ENCODE measurements around the gene BRSK2. TPM values are rescaled to one million over a fixed set of nuclear protein-coding genes. Genes with fewer than 3 reads are reported as not detected.

The BRSK2 gene
- total RNA-seq, 2 experiments from 2014 or later: 0.22 to 0.55 TPM

GRCh38 chr11:1341928-1342524 is 47.7 kb upstream of the BRSK2 start:
- DNase-seq: peak in 1 of 14 experiments; percentile 20
- peaks cover 4% of the 10 kb centered on the region for H3K36me3 Mint-ChIP-seq (ENCODE audit: low read depth)
- no peaks in the 10 kb centered on the region for H3K27me3 ChIP-seq (ENCODE audit: control insufficient read depth in 1 of 2, insufficient read depth in 2 of 2, low read length in 2 of 2)
- H3K4me1 Mint-ChIP-seq (ENCODE audit: low read depth): peaks cover 9% of the 10 kb centered on the region
- no peak for TF ChIP-seq CTCF (IDR thresholded peaks at IDR 0.05)
- peaks cover 13 to 32% of the 10 kb centered on the region in 2 experiments for H3K9me3 ChIP-seq (ENCODE audit: control insufficient read depth in 1 of 2, insufficient read depth in 1 of 2, low read length in 2 of 2)
- no peaks in the 10 kb centered on the region for H3K27me3 Mint-ChIP-seq
- ATAC-seq (ENCODE audit: poor library complexity): no peak
- H3K4me3 ChIP-seq (ENCODE audit: low read length): no peak overlapping the region
- no peaks in the 10 kb centered on the region for H3K4me1 ChIP-seq (ENCODE audit: insufficient read depth, low read length)
- no peak overlapping the region for H3K4me3 Mint-ChIP-seq
- no peaks in the 10 kb centered on the region for H3K36me3 ChIP-seq (ENCODE audit: insufficient read depth, low read length)
- peaks cover 8% of the 10 kb centered on the region for H3K9me3 Mint-ChIP-seq
- no peak overlapping the region for H3K27ac Mint-ChIP-seq
- intact Hi-C loops (cut with DNase I, micrococcal nuclease): loop anchor here in 1 of 2 experiments (5.0 kb wide), 1 partner anchor 40 kb away; no protein-coding TSS in a partner anchor
- POLR2A ChIA-PET: no interaction called here
- H3K27ac ChIP-seq (ENCODE audit: low read depth in 1 of 2, low read length in 2 of 2): peak overlapping the region in 1 of 2 donors; percentile 34
- CTCF ChIA-PET: interaction anchor here (1.3 to 1.5 kb wide), 2 partner anchors 41 to 311 kb away, joined by 3 to 4 read pairs; no protein-coding TSS in a partner anchor

GRCh38 chr11:1342946-1343345 is 46.8 kb upstream of the BRSK2 start:
- no peak for TF ChIP-seq CTCF (IDR thresholded peaks at IDR 0.05)
- Mint-ChIP-seq H3K36me3 (ENCODE audit: low read depth) (peaks cover 4% of the 10 kb centered on the region), H3K4me3 (no peak overlapping the region), H3K27ac (no peak overlapping the region), H3K9me3 (peaks cover 6% of the 10 kb centered on the region), H3K4me1 (ENCODE audit: low read depth) (peaks cover 5% of the 10 kb centered on the region), H3K27me3 (no peaks in the 10 kb centered on the region)
- ATAC-seq (ENCODE audit: poor library complexity) (no peak), DNase-seq (no peak)
- Histone ChIP-seq H3K9me3 (ENCODE audit: control insufficient read depth in 1 of 2, insufficient read depth in 1 of 2, low read length in 2 of 2) (peaks cover 10 to 23% of the 10 kb centered on the region in 2 experiments), H3K4me1 (ENCODE audit: insufficient read depth, low read length) (no peaks in the 10 kb centered on the region), H3K27ac (ENCODE audit: low read depth in 1 of 2, low read length in 2 of 2) (no peak overlapping the region), H3K27me3 (ENCODE audit: control insufficient read depth in 1 of 2, insufficient read depth in 2 of 2, low read length in 2 of 2) (no peaks in the 10 kb centered on the region), H3K36me3 (ENCODE audit: insufficient read depth, low read length) (no peaks in the 10 kb centered on the region), H3K4me3 (ENCODE audit: low read length) (no peak overlapping the region)
- CTCF ChIA-PET: interaction anchor here (0.6 to 1.5 kb wide), 3 partner anchors 40 to 310 kb away, joined by 3 to 4 read pairs (median 3); no protein-coding TSS in a partner anchor
- POLR2A ChIA-PET: interaction anchor here (0.7 kb wide), 1 partner anchor 80 kb away, joined by 3 read pairs; no protein-coding TSS in a partner anchor
- intact Hi-C loops (cut with DNase I, micrococcal nuclease): loop anchor here in 1 of 2 experiments (5.0 kb wide), 1 partner anchor 39 kb away; no protein-coding TSS in a partner anchor

- ChIA-PET POLR2A (interaction anchor here (0.7 kb wide), 1 partner anchor 81 kb away, joined by 3 read pairs; no protein-coding TSS in a partner anchor), CTCF (interaction anchor here (0.6 to 1.5 kb wide), 2 partner anchors 266 to 309 kb away, joined by 3 to 4 read pairs; no protein-coding TSS in a partner anchor)
- Mint-ChIP-seq H3K9me3 (no peaks in the 10 kb centered on the region), H3K4me3 (no peak overlapping the region), H3K27me3 (no peaks in the 10 kb centered on the region), H3K27ac (no peak overlapping the region), H3K4me1 (ENCODE audit: low read depth) (peaks cover under 1% of the 10 kb centered on the region), H3K36me3 (ENCODE audit: low read depth) (peaks cover 1% of the 10 kb centered on the region)
- peaks cover 4 to 17% of the 10 kb centered on the region in 2 experiments for H3K9me3 ChIP-seq (ENCODE audit: control insufficient read depth in 1 of 2, insufficient read depth in 1 of 2, low read length in 2 of 2)
- no peak for DNase-seq
- no peak overlapping the region for H3K4me3 ChIP-seq (ENCODE audit: low read length)
- H3K27me3 ChIP-seq (ENCODE audit: control insufficient read depth in 1 of 2, insufficient read depth in 2 of 2, low read length in 2 of 2): no peaks in the 10 kb centered on the region
- no peak overlapping the region for H3K27ac ChIP-seq (ENCODE audit: low read depth in 1 of 2, low read length in 2 of 2)
- H3K4me1 ChIP-seq (ENCODE audit: insufficient read depth, low read length): no peaks in the 10 kb centered on the region
- no peak for TF ChIP-seq CTCF (IDR thresholded peaks at IDR 0.05)
- H3K36me3 ChIP-seq (ENCODE audit: insufficient read depth, low read length): no peaks in the 10 kb centered on the region
- intact Hi-C loops (cut with DNase I, micrococcal nuclease): loop anchor here in 1 of 2 experiments (5.0 kb wide), 1 partner anchor 39 kb away; no protein-coding TSS in a partner anchor
- no peak for ATAC-seq (ENCODE audit: poor library complexity)
These were observed 46.2 kb upstream of the BRSK2 start for GRCh38 chr11:1343391-1344055.
